Endothelial cell of umbilical vein (primary cell): ENCODE results near the gene AHCY.

Source experiments
- EZH2 ChIP-seq: IDR thresholded peaks from 2 replicates; pipeline ENCODE4 v1.6.1; 2012; ENCODE audit warnings: borderline replicate concordance, low read depth, mild to moderate bottlenecking, moderate library complexity, low read length, inconsistent platforms; ENCODE audit not compliant: severe bottlenecking
- FOS ChIP-seq: IDR thresholded peaks from 2 replicates; pipeline ENCODE4 v1.6.1; 2011; ENCODE audit warnings: mild to moderate bottlenecking, low read length, moderate library complexity, borderline replicate concordance; ENCODE audit not compliant: insufficient read depth
- MYC ChIP-seq: IDR thresholded peaks from one replicate; pipeline ENCODE4 v1.6.1; 2011; ENCODE audit warnings: mild to moderate bottlenecking, low read depth, low read length
- POLR2A ChIP-seq: IDR thresholded peaks from 2 replicates; pipeline ENCODE4 v1.6.1; 2012; ENCODE audit warnings: low read depth, mild to moderate bottlenecking, control low read depth, low read length
- POLR2AphosphoS5 ChIP-seq: IDR thresholded peaks from 2 replicates; pipeline ENCODE4 v1.6.1; 2012; ENCODE audit warnings: low read depth, mild to moderate bottlenecking, control low read depth, low read length, moderate library complexity; ENCODE audit not compliant: insufficient read depth
- TF ChIP-seq, protein P1 (sequence below), 2 donors: IDR thresholded peaks; 1 replicate in 1 of 2; 2 replicates in 1 of 2; pipeline ENCODE4 v1.5.1; 2011; ENCODE audit warnings: low read length in 2 of 2, mild to moderate bottlenecking in 2 of 2, moderate library complexity in 2 of 2, control low read depth in 1 of 2, inconsistent platforms in 1 of 2, low read depth in 1 of 2; ENCODE audit not compliant: insufficient read depth in 1 of 2; ENCODE audit errors: extremely low read depth in 1 of 2

DNA sequence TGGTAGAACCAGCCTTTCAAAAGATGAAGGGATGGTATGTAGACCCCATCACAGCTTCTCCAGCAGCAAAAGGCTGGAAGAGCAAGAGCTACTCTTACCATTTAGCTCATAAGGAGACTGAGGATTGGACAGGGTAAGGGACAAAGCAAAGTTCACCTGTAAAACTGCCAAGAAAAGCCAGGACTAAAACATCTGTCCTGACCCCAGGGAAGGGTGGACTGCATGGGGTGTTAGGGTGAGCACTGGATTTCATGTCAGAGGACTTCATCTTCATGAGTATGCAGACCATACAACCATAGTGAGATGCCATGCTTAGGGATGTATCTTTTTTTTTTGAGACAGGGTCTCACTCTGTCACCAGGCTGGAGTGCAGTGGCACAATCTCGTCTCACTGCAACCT lies 19.3 kb downstream of the AHCY start:
- TF ChIP-seq, protein P1, sequence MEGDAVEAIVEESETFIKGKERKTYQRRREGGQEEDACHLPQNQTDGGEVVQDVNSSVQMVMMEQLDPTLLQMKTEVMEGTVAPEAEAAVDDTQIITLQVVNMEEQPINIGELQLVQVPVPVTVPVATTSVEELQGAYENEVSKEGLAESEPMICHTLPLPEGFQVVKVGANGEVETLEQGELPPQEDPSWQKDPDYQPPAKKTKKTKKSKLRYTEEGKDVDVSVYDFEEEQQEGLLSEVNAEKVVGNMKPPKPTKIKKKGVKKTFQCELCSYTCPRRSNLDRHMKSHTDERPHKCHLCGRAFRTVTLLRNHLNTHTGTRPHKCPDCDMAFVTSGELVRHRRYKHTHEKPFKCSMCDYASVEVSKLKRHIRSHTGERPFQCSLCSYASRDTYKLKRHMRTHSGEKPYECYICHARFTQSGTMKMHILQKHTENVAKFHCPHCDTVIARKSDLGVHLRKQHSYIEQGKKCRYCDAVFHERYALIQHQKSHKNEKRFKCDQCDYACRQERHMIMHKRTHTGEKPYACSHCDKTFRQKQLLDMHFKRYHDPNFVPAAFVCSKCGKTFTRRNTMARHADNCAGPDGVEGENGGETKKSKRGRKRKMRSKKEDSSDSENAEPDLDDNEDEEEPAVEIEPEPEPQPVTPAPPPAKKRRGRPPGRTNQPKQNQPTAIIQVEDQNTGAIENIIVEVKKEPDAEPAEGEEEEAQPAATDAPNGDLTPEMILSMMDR (IDR thresholded peaks at IDR 0.05; ENCODE audit: extremely low read depth in 1 of 2, insufficient read depth in 1 of 2, low read depth in 1 of 2, low read length in 2 of 2) = no peak
- TF ChIP-seq POLR2AphosphoS5 = no peak
- TF ChIP-seq POLR2A = no peak
- no peak for TF ChIP-seq EZH2
- TF ChIP-seq MYC = no peak
- no peak for TF ChIP-seq FOS
